RWPE1 (cell line): ENCODE results near the gene USP36.

Experiments used
- CTCF ChIA-PET: fragments of 350-600 bp; sonication (Branson Sonifier 250); formaldehyde crosslinking; extraction: SDS; loops from one replicate; lab custom pipeline; 2021; lab: Yijun Ruan, JAX
- POLR2A ChIA-PET: fragments of 400-600 bp; formaldehyde crosslinking; extraction: SDS; loops from one replicate; lab custom pipeline; 2020; ENCODE audit warnings: antibody characterized with exemption; ENCODE audit not compliant: low non-redundant PET; lab: Yijun Ruan, JAX
- DNase-seq: peaks from one replicate; pipeline ENCODE4 v3.0.0; 2012; ENCODE audit warnings: low spot score
- H3K27ac ChIP-seq: fragments of 450-650 bp; 2 replicates; pipeline ENCODE4 v1.5.1; 2017
- CTCF ChIP-seq: fragments of 450-650 bp; conservative IDR thresholded peaks from 2 replicates; pipeline ENCODE4 v1.5.1; 2017; ENCODE audit warnings: low read depth, mild to moderate bottlenecking

The USP36 gene

GRCh38 chr17:78765821-78766220, 74.8 kb downstream of the USP36 start:
- no peak for DNase-seq
- TF ChIP-seq CTCF, result no peak
- ChIA-PET CTCF (interaction anchor here (0.6 kb wide), 1 partner anchor 95 kb away, joined by 3 read pairs; no protein-coding TSS in a partner anchor), POLR2A (no interaction called here)
- no peak overlapping the region for H3K27ac ChIP-seq

GRCh38 chr17:78764871-78765270, 75.7 kb downstream of the USP36 start:
- CTCF ChIA-PET, result no interaction called here
- no peak for TF ChIP-seq CTCF
- H3K27ac ChIP-seq, result no peak overlapping the region
- no peak for DNase-seq
- POLR2A ChIA-PET, result no interaction called here

- ChIA-PET CTCF (no interaction called here), POLR2A (no interaction called here)
- no peak for DNase-seq
- H3K27ac ChIP-seq, result no peak overlapping the region
- no peak for TF ChIP-seq CTCF
Measured at GRCh38 chr17:78763561-78763960, 77.1 kb downstream of the USP36 start.

GRCh38 chr17:78761789-78762406, 78.7 kb downstream of the USP36 start:
- ChIA-PET CTCF (interaction anchor here (0.7 kb wide), 1 partner anchor 54 kb away, joined by 3 read pairs; no protein-coding TSS in a partner anchor), POLR2A (no interaction called here)
- no peak for DNase-seq
- TF ChIP-seq CTCF, result no peak
- H3K27ac ChIP-seq, result no peak overlapping the region

GRCh38 chr17:78759969-78760352, 80.7 kb downstream of the USP36 start:
- H3K27ac ChIP-seq, result no peak overlapping the region
- ChIA-PET POLR2A (interaction anchor here (0.5 kb wide), 1 partner anchor 1714 kb away, joined by 3 read pairs; no protein-coding TSS in a partner anchor), CTCF (no interaction called here)
- TF ChIP-seq CTCF, result no peak
- DNase-seq, result no peak

- no peak for TF ChIP-seq CTCF
- CTCF ChIA-PET, result no interaction called here
- no peak overlapping the region for H3K27ac ChIP-seq
- POLR2A ChIA-PET, result interaction anchor here (0.5 kb wide), 1 partner anchor 1714 kb away, joined by 3 read pairs; no protein-coding TSS in a partner anchor
- no peak for DNase-seq
Measured at GRCh38 chr17:78759203-78759968, 81.2 kb downstream of the USP36 start.
